Measurements from ENCODE around the gene CHPF. TPM values are rescaled to one million over a fixed set of nuclear protein-coding genes. Genes with fewer than 3 reads are reported as not detected.

CHPF gene
- total and polyA plus RNA-seq, 11 donors = 74.1 to 209 (median 138) TPM

Small RNA genes within 50 kb of the gene (microRNA-seq; reads per million reads assigned to microRNA genes)
- 4.6 to 22.1 (median 7.0) reads per million in 4 donors for gene MIR3132

Other genes starting within 250 kb of the CHPF start
- gene PTPRN, start 234.4 kb downstream of the CHPF start, total RNA-seq = under 1 TPM in 3 of 9 donors, not detected in 6; 0.19 to 0.93 (median 0.59) TPM
- gene PTPRN, start 234.4 kb downstream of the CHPF start, polyA plus RNA-seq = under 1 TPM in 1 of 2 donors, not detected in 1; 0.12 TPM
- not detected for gene RESP18, start 211.1 kb downstream of the CHPF start, total RNA-seq
- gene RESP18, start 211.1 kb downstream of the CHPF start, polyA plus RNA-seq = not detected
- 100 to 1,000 TPM in 1 of 9 donors, 10 to 100 TPM in 8; 61.8 to 101 (median 73.4) TPM for gene DNPEP, start 155.9 kb downstream of the CHPF start, total RNA-seq
- 10 to 100 TPM; 61.3 to 69.6 TPM for gene DNPEP, start 155.9 kb downstream of the CHPF start, polyA plus RNA-seq
- over 10,000 TPM in 8 of 9 donors, 1,000 to 10,000 TPM in 1; 9,618 to 28,674 (median 17,979) TPM for gene DES, start 125.4 kb downstream of the CHPF start, total RNA-seq
- over 10,000 TPM; 15,024 to 19,385 TPM for gene DES, start 125.4 kb downstream of the CHPF start, polyA plus RNA-seq
- gene SPEG, start 109.0 kb downstream of the CHPF start, total RNA-seq = 100 to 1,000 TPM in 6 of 9 donors, 10 to 100 TPM in 3; 93.6 to 150 (median 114) TPM
- gene SPEG, start 109.0 kb downstream of the CHPF start, polyA plus RNA-seq = 10 to 100 TPM; 64.8 to 92.2 TPM
- gene GMPPA, start 44.9 kb downstream of the CHPF start, total RNA-seq = 10 to 100 TPM; 15.8 to 31.6 (median 20.1) TPM
- 10 to 100 TPM; 18.2 to 35.5 TPM for gene GMPPA, start 44.9 kb downstream of the CHPF start, polyA plus RNA-seq
- gene ASIC4, start 29.3 kb downstream of the CHPF start, total RNA-seq = under 1 TPM in 1 of 9 donors, not detected in 8; 0.10 TPM
- under 1 TPM; 0.03 to 0.08 TPM for gene ASIC4, start 29.3 kb downstream of the CHPF start, polyA plus RNA-seq
- gene TMEM198, start 219 bp upstream of the CHPF start, total RNA-seq = 1 to 10 TPM in 8 of 9 donors, under 1 TPM in 1; 0.65 to 4.7 (median 2.3) TPM
- gene TMEM198, start 219 bp upstream of the CHPF start, polyA plus RNA-seq = 10 to 100 TPM in 1 of 2 donors, 1 to 10 TPM in 1; 2.2 to 10.2 TPM
- gene OBSL1, start 27.7 kb upstream of the CHPF start, total RNA-seq = 100 to 1,000 TPM; 149 to 230 (median 178) TPM
- gene OBSL1, start 27.7 kb upstream of the CHPF start, polyA plus RNA-seq = 100 to 1,000 TPM in 1 of 2 donors, 10 to 100 TPM in 1; 88.1 to 177 TPM
- gene INHA, start 28.5 kb upstream of the CHPF start, total RNA-seq = 10 to 100 TPM in 1 of 9 donors, 1 to 10 TPM in 7, under 1 TPM in 1; 0.52 to 14.2 (median 1.8) TPM
- gene INHA, start 28.5 kb upstream of the CHPF start, polyA plus RNA-seq = 10 to 100 TPM in 1 of 2 donors, 1 to 10 TPM in 1; 5.5 to 12.0 TPM
- 10 to 100 TPM in 7 of 9 donors, 1 to 10 TPM in 2; 7.3 to 24.1 (median 13.9) TPM for gene STK11IP, start 54.0 kb upstream of the CHPF start, total RNA-seq
- gene STK11IP, start 54.0 kb upstream of the CHPF start, polyA plus RNA-seq = 10 to 100 TPM; 14.9 to 15.6 TPM
- 100 to 1,000 TPM; 249 to 507 (median 428) TPM for gene SLC4A3, start 83.8 kb upstream of the CHPF start, total RNA-seq
- 100 to 1,000 TPM; 236 to 250 TPM for gene SLC4A3, start 83.8 kb upstream of the CHPF start, polyA plus RNA-seq